Activated CD4-positive, alpha-beta T cell treated with anti-CD3 and anti-CD28 coated beads, Interleukin-2, amount 10 ng/mL, durations not matched to agents 7 days and 5 days (primary cell): ENCODE measurements around the gene PTPRT. TPM values are rescaled to one million over a fixed set of nuclear protein-coding genes. Genes with fewer than 3 reads are reported as not detected.

Experiments used
- CTCF ChIA-PET: fragments of 350-600 bp; sonication (Branson Sonifier 250); formaldehyde crosslinking; loops from one replicate; lab custom pipeline; 2021; ENCODE audit warnings: antibody characterized with exemption; lab: Charles Lee
- POLR2A ChIA-PET: fragments of 350-600 bp; sonication (Branson Sonifier 250); formaldehyde crosslinking; loops from one replicate; lab custom pipeline; 2021; ENCODE audit warnings: antibody characterized with exemption; lab: Charles Lee
- DNase-seq: peaks from one replicate; pipeline ENCODE4 v3.0.0-alpha.2; 2020
- H3K27ac Mint-ChIP-seq: one replicate; pipeline ENCODE4 v1.8.0; 2021; ENCODE audit warnings: mild to moderate bottlenecking, moderate library complexity, mixed read lengths
- H3K27me3 Mint-ChIP-seq: one replicate; pipeline ENCODE4 v1.8.0; 2021; ENCODE audit warnings: mixed read lengths
- H3K36me3 Mint-ChIP-seq: one replicate; pipeline ENCODE4 v1.8.0; 2021; ENCODE audit warnings: low read depth, mixed read lengths
- H3K4me1 Mint-ChIP-seq: one replicate; pipeline ENCODE4 v1.8.0; 2021; ENCODE audit warnings: mixed read lengths
- H3K4me3 Mint-ChIP-seq: one replicate; pipeline ENCODE4 v1.8.0; 2021; ENCODE audit warnings: mild to moderate bottlenecking, moderate library complexity, mixed read lengths
- H3K9me3 Mint-ChIP-seq: one replicate; pipeline ENCODE4 v1.8.0; 2021; ENCODE audit warnings: mixed read lengths
- total RNA-seq, 2 experiments: library from RNA; stranded (reverse); gene quantifications; one replicate each; pipeline ENCODE4 v1.2.3, GENCODE V29; 2021

PTPRT gene
- total RNA-seq, 2 experiments from 2014 or later, result not detected

DNA sequence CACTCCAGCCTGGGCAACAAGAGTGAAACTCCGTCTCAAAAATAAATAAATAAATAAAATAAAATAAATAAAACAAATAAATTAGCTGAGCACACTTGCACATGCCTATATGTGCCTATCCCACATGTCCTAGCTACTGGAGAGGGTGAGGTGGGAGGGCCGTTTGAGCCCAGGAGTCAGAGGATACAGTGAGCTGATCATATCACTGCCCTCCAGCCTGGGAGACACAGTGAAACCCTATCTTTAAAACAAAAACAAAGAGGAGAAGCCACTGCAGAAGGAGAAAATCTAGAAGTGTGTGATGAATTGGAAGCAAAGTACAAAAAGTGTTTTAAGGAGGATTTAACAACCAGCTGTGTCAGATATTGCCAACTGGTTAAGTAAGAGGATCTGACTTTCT is 728.4 kb downstream of the PTPRT start:
- ChIA-PET CTCF (no interaction called here), POLR2A (no interaction called here)
- Mint-ChIP-seq H3K36me3 (no peaks in the 10 kb centered on the region), H3K9me3 (no peaks in the 10 kb centered on the region), H3K4me1 (no peaks in the 10 kb centered on the region), H3K4me3 (no peak overlapping the region), H3K27me3 (no peaks in the 10 kb centered on the region), H3K27ac (no peak overlapping the region)
- DNase-seq, result no peak

GRCh38 chr20:42447270-42447669 is 742.4 kb downstream of the PTPRT start:
- no peak for DNase-seq
- ChIA-PET POLR2A (no interaction called here), CTCF (no interaction called here)
- no peak overlapping the region for H3K4me3 Mint-ChIP-seq
- no peaks in the 10 kb centered on the region for H3K27me3 Mint-ChIP-seq
- no peaks in the 10 kb centered on the region for H3K36me3 Mint-ChIP-seq
- H3K27ac Mint-ChIP-seq, result no peak overlapping the region
- H3K4me1 Mint-ChIP-seq, result no peaks in the 10 kb centered on the region
- H3K9me3 Mint-ChIP-seq, result no peaks in the 10 kb centered on the region

- CTCF ChIA-PET, result no interaction called here
- Mint-ChIP-seq H3K27ac (no peak overlapping the region), H3K27me3 (no peaks in the 10 kb centered on the region), H3K36me3 (no peaks in the 10 kb centered on the region), H3K4me3 (no peak overlapping the region), H3K9me3 (no peaks in the 10 kb centered on the region), H3K4me1 (no peaks in the 10 kb centered on the region)
- POLR2A ChIA-PET, result no interaction called here
- DNase-seq, result no peak
These were observed 744.9 kb downstream of the PTPRT start for GRCh38 chr20:42444799-42445198.

- Mint-ChIP-seq H3K9me3 (no peaks in the 10 kb centered on the region), H3K4me1 (no peaks in the 10 kb centered on the region), H3K36me3 (no peaks in the 10 kb centered on the region), H3K27ac (no peak overlapping the region), H3K27me3 (no peaks in the 10 kb centered on the region), H3K4me3 (no peak overlapping the region)
- no peak for DNase-seq
- ChIA-PET CTCF (no interaction called here), POLR2A (no interaction called here)
These were observed 746.5 kb downstream of the PTPRT start for GRCh38 chr20:42443200-42443599.

GRCh38 chr20:42442716-42443115 is 747.0 kb downstream of the PTPRT start:
- no peak overlapping the region for H3K27ac Mint-ChIP-seq
- H3K27me3 Mint-ChIP-seq, result no peaks in the 10 kb centered on the region
- ChIA-PET CTCF (no interaction called here), POLR2A (no interaction called here)
- DNase-seq, result no peak
- no peaks in the 10 kb centered on the region for H3K9me3 Mint-ChIP-seq
- H3K4me1 Mint-ChIP-seq, result no peaks in the 10 kb centered on the region
- no peaks in the 10 kb centered on the region for H3K36me3 Mint-ChIP-seq
- no peak overlapping the region for H3K4me3 Mint-ChIP-seq

- Mint-ChIP-seq H3K4me1 (no peaks in the 10 kb centered on the region), H3K27me3 (no peaks in the 10 kb centered on the region), H3K36me3 (no peaks in the 10 kb centered on the region), H3K27ac (no peak overlapping the region), H3K4me3 (no peak overlapping the region), H3K9me3 (no peaks in the 10 kb centered on the region)
- no peak for DNase-seq
- ChIA-PET CTCF (no interaction called here), POLR2A (no interaction called here)
These were observed 747.8 kb downstream of the PTPRT start for GRCh38 chr20:42441864-42442331.

- no peaks in the 10 kb centered on the region for H3K36me3 Mint-ChIP-seq
- POLR2A ChIA-PET, result no interaction called here
These were observed 748.4 kb downstream of the PTPRT start for GRCh38 chr20:42441196-42441863.

DNA sequence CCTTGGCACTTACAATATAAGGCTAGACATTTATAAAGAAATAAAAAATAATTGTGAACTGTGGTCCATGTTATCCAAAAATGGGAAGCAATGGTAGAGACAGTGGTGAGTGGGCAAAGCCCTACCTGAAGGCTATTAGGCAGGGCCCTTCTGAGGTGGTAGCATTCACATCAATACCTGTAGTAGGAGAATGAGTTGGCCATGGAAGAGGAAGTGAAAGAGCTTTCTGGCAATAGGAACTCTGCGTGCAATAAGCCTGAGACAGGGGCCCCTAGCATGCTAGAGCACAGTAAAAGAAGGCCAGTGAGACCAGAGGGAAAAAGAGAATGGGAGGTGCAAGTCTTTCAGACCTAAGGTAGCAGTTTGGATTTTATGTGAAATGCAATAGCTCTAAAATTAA is 754.5 kb downstream of the PTPRT start:
- H3K27ac Mint-ChIP-seq, result no peak overlapping the region
- H3K4me3 Mint-ChIP-seq, result no peak overlapping the region
- POLR2A ChIA-PET, result no interaction called here
- no peak for DNase-seq
- CTCF ChIA-PET, result no interaction called here
- no peaks in the 10 kb centered on the region for H3K4me1 Mint-ChIP-seq
- H3K36me3 Mint-ChIP-seq, result no peaks in the 10 kb centered on the region
- H3K27me3 Mint-ChIP-seq, result no peaks in the 10 kb centered on the region
- H3K9me3 Mint-ChIP-seq, result no peaks in the 10 kb centered on the region

More at GRCh38 chr20:42441196-42441863, 748.4 kb downstream of the PTPRT start:
- Mint-ChIP-seq H3K4me1 (no peaks in the 10 kb centered on the region), H3K9me3 (no peaks in the 10 kb centered on the region), H3K27ac (no peak overlapping the region), H3K27me3 (no peaks in the 10 kb centered on the region), H3K4me3 (no peak overlapping the region)
- CTCF ChIA-PET, result no interaction called here
- no peak for DNase-seq

GRCh38 chr20:42432496-42433334 is 757.0 kb downstream of the PTPRT start:
- H3K36me3 Mint-ChIP-seq, result no peaks in the 10 kb centered on the region
- H3K4me1 Mint-ChIP-seq, result no peaks in the 10 kb centered on the region
- DNase-seq, result no peak
- ChIA-PET POLR2A (no interaction called here), CTCF (no interaction called here)
- no peaks in the 10 kb centered on the region for H3K27me3 Mint-ChIP-seq
- no peaks in the 10 kb centered on the region for H3K9me3 Mint-ChIP-seq
- H3K4me3 Mint-ChIP-seq, result no peak overlapping the region
- no peak overlapping the region for H3K27ac Mint-ChIP-seq

- Mint-ChIP-seq H3K27me3 (no peaks in the 10 kb centered on the region), H3K4me3 (no peak overlapping the region), H3K9me3 (no peaks in the 10 kb centered on the region), H3K4me1 (no peaks in the 10 kb centered on the region), H3K36me3 (no peaks in the 10 kb centered on the region), H3K27ac (no peak overlapping the region)
- CTCF ChIA-PET, result no interaction called here
- DNase-seq, result no peak
- POLR2A ChIA-PET, result no interaction called here
These were observed 759.1 kb downstream of the PTPRT start for GRCh38 chr20:42430598-42430997.

GRCh38 chr20:42429761-42430458 is 759.8 kb downstream of the PTPRT start:
- POLR2A ChIA-PET, result no interaction called here
- no peak for DNase-seq
- no peak overlapping the region for H3K4me3 Mint-ChIP-seq
- CTCF ChIA-PET, result no interaction called here
- no peak overlapping the region for H3K27ac Mint-ChIP-seq
- no peaks in the 10 kb centered on the region for H3K4me1 Mint-ChIP-seq
- no peaks in the 10 kb centered on the region for H3K9me3 Mint-ChIP-seq
- no peaks in the 10 kb centered on the region for H3K36me3 Mint-ChIP-seq
- H3K27me3 Mint-ChIP-seq, result no peaks in the 10 kb centered on the region

GRCh38 chr20:42419814-42420532 is 769.7 kb downstream of the PTPRT start:
- POLR2A ChIA-PET, result no interaction called here
- Mint-ChIP-seq H3K9me3 (no peaks in the 10 kb centered on the region), H3K4me1 (no peaks in the 10 kb centered on the region), H3K27ac (no peak overlapping the region), H3K27me3 (no peaks in the 10 kb centered on the region), H3K36me3 (no peaks in the 10 kb centered on the region), H3K4me3 (no peak overlapping the region)
- CTCF ChIA-PET, result no interaction called here
- DNase-seq, result no peak

DNA sequence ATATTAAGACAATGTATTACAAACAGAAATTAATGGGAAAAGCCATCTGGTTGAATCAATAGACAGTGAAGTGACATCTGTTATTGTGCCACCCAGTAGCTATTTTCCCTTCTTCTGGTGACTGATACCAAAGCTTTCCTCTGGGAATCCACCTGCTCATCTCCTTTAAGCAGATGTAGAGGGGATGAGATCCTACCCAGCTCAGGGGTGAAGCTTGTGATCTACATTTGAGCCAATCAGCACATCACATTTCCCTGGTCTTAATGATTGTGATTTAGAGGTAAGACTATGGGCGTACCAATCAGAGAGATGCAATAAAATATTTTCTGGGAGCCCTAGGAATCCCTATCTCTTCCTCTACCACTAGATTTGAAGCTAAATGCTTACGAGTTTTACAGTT is 782.9 kb downstream of the PTPRT start:
- POLR2A ChIA-PET, result no interaction called here
- Mint-ChIP-seq H3K36me3 (no peaks in the 10 kb centered on the region), H3K9me3 (peaks cover 3% of the 10 kb centered on the region), H3K4me1 (no peaks in the 10 kb centered on the region), H3K27me3 (no peaks in the 10 kb centered on the region), H3K27ac (no peak overlapping the region), H3K4me3 (no peak overlapping the region)
- DNase-seq, result no peak
- CTCF ChIA-PET, result no interaction called here
